HG03135 (cell line): Measurements from ENCODE around the gene ARF1.

Experiments used
- ATAC-seq: cut with Tn5 transposase; IDR thresholded peaks from one replicate; pipeline ENCODE4 v1.9.1; 2021; ENCODE audit warnings: mild to moderate bottlenecking, moderate library complexity; ENCODE audit not compliant: unreplicated experiment

The ARF1 gene

GRCh38 chr1:228145463-228146416, 63.2 kb downstream of the ARF1 start:
- no peak for ATAC-seq

GRCh38 chr1:228146417-228147150, 64.1 kb downstream of the ARF1 start:
- ATAC-seq, result no peak

DNA sequence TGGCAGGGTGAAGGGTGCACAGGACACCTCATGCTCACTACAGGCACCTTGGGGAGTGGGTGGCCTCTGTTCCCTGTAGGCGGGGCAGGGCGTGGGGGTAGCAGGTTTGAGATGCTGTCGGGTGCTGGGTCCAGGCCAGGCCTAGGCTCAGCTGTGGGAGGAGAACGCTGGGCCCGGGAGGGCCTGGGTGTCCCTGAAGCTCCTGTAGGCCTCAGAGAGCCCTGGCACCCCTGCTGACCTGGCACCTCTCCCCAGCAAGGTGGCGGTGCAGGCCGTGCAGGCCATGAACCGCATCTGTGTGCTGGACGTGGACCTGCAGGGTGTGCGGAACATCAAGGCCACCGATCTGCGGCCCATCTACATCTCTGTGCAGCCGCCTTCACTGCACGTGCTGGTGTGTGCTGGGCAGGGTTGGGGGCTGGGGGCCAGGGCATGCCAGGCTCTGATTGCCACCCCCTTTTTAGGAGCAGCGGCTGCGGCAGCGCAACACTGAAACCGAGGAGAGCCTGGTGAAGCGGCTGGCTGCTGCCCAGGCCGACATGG, 64.7 kb downstream of the ARF1 start:
- no peak for ATAC-seq

DNA sequence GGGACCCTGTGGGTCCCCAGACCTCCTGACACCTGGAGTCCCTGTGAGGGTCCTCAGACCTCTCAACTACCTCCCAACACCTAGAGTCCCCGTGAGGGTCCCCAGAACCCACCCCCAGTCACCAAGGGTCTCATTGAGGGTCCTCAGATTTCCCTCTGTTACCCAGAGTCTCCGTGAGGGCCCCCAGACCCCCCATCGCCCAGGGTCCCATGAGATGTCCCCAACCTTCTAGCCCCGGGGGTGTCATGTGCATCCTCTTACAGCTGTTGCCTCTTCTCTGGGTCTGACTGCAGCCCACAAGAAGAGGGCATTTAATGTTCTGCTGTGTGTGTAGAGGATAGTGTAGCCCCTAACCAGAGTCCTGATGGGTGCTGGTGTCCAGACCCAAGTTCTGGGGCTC, 65.3 kb downstream of the ARF1 start:
- ATAC-seq, result no peak

DNA sequence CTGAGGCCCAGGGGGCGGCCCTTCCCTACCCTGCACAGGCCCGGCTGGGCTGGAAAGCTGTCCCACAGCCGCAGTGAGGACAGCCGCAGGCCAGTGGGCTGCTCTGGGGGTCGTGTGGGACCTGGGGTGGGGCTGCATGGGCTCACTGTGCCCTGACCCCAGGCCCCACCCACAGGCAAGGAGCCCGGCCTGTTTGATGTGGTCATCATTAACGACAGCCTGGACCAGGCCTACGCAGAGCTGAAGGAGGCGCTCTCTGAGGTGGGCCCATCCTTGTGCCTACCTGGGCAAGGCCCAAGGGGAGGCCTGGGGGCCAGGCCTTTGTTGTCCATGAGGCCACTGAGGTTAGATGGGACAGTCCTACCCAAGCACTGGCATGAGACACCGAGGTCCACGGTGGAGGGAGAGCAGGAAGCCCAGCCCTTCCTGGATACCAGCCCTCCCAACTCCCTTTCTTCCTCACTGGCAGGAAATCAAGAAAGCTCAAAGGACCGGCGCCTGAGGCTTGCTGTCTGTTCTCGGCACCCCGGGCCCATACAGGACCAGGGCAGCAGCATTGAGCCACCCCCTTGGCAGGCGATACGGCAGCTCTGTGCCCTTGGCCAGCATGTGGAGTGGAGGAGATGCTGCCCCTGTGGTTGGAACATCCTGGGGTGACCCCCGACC, 65.8 kb downstream of the ARF1 start:
- no peak for ATAC-seq
